ENCODE data around the gene HS3ST3B1.

HS3ST3B1 gene

GRCh38 chr17:14300575-14301278 lies at the start of gene HS3ST3B1:
HS3ST3B1 (plus strand) TSS chr17:14301081; CDS start chr17:14301519, 438 bp downstream.
- in situ Hi-C loops (cut with MboI; ENCODE audit: low pct_unique_long_range_greater_than_20kb, low sequenced_read_pairs), result no loop called here
- peak; percentile 100 for DNase-seq

DNA sequence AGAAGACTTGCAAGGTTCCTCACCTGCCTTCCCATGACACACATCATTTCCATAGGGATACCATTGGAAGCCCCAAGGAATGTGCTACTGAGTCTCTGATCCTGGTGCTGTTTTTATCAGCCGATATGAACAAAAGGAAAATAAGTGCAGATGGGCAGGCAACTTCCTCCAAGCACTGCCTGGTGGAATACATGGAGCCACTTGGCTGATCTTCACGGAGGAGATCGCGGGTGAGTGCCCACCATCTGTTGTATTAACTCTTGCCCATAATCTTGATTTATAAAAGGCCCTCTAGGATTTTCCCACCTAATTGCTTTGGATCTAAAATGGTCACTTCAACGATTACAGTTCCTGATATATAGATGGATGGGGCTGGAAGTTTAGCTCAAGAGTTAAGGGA lies 39.5 kb upstream of the HS3ST3B1 start:
- DNase-seq, result no peak
- in situ Hi-C loops (cut with MboI; ENCODE audit: low pct_unique_long_range_greater_than_20kb, low sequenced_read_pairs), result no loop called here

GRCh38 chr17:14268264-14268663 lies 32.6 kb upstream of the HS3ST3B1 start:
- DNase-seq, result peak; percentile 7
- in situ Hi-C loops (cut with MboI; ENCODE audit: low pct_unique_long_range_greater_than_20kb, low sequenced_read_pairs), result no loop called here

- in situ Hi-C loops (cut with MboI; ENCODE audit: low pct_unique_long_range_greater_than_20kb, low sequenced_read_pairs), result no loop called here
- no peak for DNase-seq
Observed at GRCh38 chr17:14269473-14269872, 31.4 kb upstream of the HS3ST3B1 start.

GRCh38 chr17:14270508-14270907 lies 30.4 kb upstream of the HS3ST3B1 start:
- in situ Hi-C loops (cut with MboI; ENCODE audit: low pct_unique_long_range_greater_than_20kb, low sequenced_read_pairs), result no loop called here
- DNase-seq, result no peak

- in situ Hi-C loops (cut with MboI; ENCODE audit: low pct_unique_long_range_greater_than_20kb, low sequenced_read_pairs), result no loop called here
- no peak for DNase-seq
Observed at GRCh38 chr17:14276535-14277250, 24.2 kb upstream of the HS3ST3B1 start.

DNA sequence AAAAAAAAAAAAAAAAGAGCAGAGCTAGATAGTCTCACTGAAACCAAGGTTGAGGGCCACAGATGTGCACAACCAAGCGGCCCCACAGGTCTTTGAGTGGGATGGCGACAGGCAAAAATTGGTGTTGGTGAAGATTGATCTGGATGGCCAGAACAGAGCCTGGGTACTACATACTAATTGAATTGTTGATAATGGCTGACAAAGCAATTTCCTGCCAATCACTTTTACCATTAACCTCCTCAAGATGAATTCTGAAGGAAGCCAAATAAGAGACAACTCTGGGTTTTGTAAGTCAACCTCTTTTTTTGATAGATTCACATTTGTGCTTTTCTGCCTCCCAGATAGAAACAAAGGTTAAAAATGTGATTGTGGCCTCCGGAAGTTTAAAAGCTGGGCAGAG lies 19.4 kb upstream of the HS3ST3B1 start:
- no peak for DNase-seq
- in situ Hi-C loops (cut with MboI; ENCODE audit: low pct_unique_long_range_greater_than_20kb, low sequenced_read_pairs), result no loop called here

- in situ Hi-C loops (cut with MboI; ENCODE audit: low pct_unique_long_range_greater_than_20kb, low sequenced_read_pairs), result no loop called here
Observed at GRCh38 chr17:14282726-14283125, 18.2 kb upstream of the HS3ST3B1 start.

DNA sequence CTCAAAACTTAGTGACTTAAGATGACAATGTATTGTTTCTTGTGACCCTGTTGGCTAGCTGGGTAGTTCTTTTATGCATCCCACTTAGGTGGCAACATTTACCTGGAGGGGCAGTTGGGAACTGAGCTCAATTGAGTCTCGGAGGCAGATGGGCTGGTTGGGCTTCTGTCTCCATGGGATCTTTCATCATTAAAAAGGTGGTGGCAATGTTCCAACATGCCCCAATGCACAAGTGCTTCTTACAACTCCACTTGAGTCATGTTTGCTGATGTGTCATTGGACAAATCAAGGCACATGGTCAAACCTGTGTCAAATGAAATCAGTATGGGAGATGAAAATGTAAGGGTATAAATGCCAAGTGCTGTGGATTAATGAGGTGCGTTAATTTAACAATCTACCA lies 11.7 kb upstream of the HS3ST3B1 start:
- no peak for DNase-seq
- in situ Hi-C loops (cut with MboI; ENCODE audit: low pct_unique_long_range_greater_than_20kb, low sequenced_read_pairs), result no loop called here

More at GRCh38 chr17:14282726-14283125, 18.2 kb upstream of the HS3ST3B1 start:
- DNase-seq, result no peak

GRCh38 chr17:14294876-14295275 lies 6.0 kb upstream of the HS3ST3B1 start:
- no peak for DNase-seq
- in situ Hi-C loops (cut with MboI; ENCODE audit: low pct_unique_long_range_greater_than_20kb, low sequenced_read_pairs), result no loop called here

DNA sequence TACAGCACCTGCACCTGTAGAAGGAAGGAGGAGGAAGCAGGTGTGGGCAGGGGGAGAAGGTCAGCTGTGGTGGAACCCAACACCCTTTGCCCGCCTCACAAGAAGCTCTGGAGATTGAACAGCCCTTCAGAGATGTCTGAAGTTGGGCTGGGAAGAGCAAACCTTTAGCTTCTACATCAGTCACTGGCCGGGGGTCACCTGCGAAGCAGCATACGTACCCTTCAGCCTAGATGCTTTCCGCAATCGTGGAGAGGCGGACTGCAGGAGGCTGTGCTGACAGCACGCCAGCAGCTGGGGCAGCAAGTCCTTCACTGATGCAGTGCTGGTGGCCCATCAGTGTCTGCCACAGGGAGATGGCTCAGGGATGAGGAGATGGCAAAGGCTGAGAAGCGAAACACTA lies 5.2 kb upstream of the HS3ST3B1 start:
- no peak for DNase-seq
- in situ Hi-C loops (cut with MboI; ENCODE audit: low pct_unique_long_range_greater_than_20kb, low sequenced_read_pairs), result no loop called here

- no peak for DNase-seq
- in situ Hi-C loops (cut with MboI; ENCODE audit: low pct_unique_long_range_greater_than_20kb, low sequenced_read_pairs), result no loop called here
Observed at GRCh38 chr17:14296166-14296910, 4.5 kb upstream of the HS3ST3B1 start.

DNA sequence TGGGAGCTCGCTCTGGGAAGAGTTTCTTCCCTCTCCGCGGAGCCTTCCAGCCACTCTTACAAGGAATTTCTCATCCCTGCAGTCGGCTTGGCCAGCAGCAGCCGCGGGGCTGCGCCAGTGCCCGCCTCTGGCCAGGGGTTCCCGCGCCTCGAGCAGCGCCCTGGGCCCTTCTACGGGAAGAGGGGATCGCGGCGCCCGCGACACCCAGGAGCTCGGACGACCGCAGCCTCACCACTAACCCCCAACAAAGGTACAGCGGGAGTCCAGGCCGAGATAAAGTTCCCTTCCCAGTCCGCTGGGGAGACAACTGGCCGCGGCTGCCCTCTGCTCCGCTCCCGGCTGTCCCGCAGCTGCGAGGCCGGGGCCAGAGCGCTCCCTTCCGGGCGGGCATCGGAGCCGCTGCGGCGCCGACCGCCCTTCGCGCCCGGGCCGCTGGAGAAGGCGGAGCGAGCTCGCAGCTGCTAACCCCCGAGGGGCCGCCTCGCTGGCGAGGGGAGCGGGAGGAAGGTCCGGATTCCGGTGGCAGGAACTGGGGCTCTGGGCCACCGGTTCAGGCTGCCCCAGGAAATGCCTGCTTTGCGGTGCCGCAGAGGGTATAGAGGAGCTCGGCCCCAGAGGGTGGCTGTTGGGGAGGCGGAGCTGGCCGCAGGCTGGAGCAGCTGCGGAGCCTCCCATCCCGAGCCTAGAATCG lies 3.6 kb upstream of the HS3ST3B1 start:
- in situ Hi-C loops (cut with MboI; ENCODE audit: low pct_unique_long_range_greater_than_20kb, low sequenced_read_pairs), result no loop called here
- peak; percentile 69 for DNase-seq

- no peak for DNase-seq
- in situ Hi-C loops (cut with MboI; ENCODE audit: low pct_unique_long_range_greater_than_20kb, low sequenced_read_pairs), result no loop called here
Observed at GRCh38 chr17:14298221-14298946, 2.5 kb upstream of the HS3ST3B1 start.

GRCh38 chr17:14298947-14299279 lies 2.0 kb upstream of the HS3ST3B1 start:
- no peak for DNase-seq
- in situ Hi-C loops (cut with MboI; ENCODE audit: low pct_unique_long_range_greater_than_20kb, low sequenced_read_pairs), result no loop called here

- in situ Hi-C loops (cut with MboI; ENCODE audit: low pct_unique_long_range_greater_than_20kb, low sequenced_read_pairs), result no loop called here
- peak; percentile 71 for DNase-seq
Observed at GRCh38 chr17:14299280-14300141, 1.4 kb upstream of the HS3ST3B1 start.

- in situ Hi-C loops (cut with MboI; ENCODE audit: low pct_unique_long_range_greater_than_20kb, low sequenced_read_pairs), result no loop called here
- DNase-seq, result no peak
Observed at GRCh38 chr17:14301279-14302090, 604 bp downstream of the HS3ST3B1 start.

Data from KBM-7 (cell line).